Trophoblast cell (in vitro differentiated cells and primary cell): Measurements from ENCODE around the gene APBA2.

Source experiments
- DNase-seq, 2 donors: peaks; one replicate each; pipeline ENCODE4 v3.0.0-alpha.2; 2016
- H2AFZ ChIP-seq: 2 replicates; pipeline ENCODE4 v1.6.1; 2013; ENCODE audit warnings: low read length, moderate library complexity, mild to moderate bottlenecking; ENCODE audit not compliant: insufficient read depth, poor library complexity
- H2AK5ac ChIP-seq: 2 replicates; pipeline ENCODE4 v1.6.1; 2013; ENCODE audit warnings: mild to moderate bottlenecking, low read length
- H2BK120ac ChIP-seq: 2 replicates; pipeline ENCODE4 v1.6.1; 2013; ENCODE audit warnings: low read length, mild to moderate bottlenecking, moderate library complexity; ENCODE audit not compliant: insufficient read depth, poor library complexity
- H2BK12ac ChIP-seq: 2 replicates; pipeline ENCODE4 v1.6.1; 2013; ENCODE audit warnings: mild to moderate bottlenecking, low read length, moderate library complexity
- H2BK5ac ChIP-seq: 2 replicates; pipeline ENCODE4 v1.6.1; 2013; ENCODE audit warnings: low read length, low read depth, moderate library complexity, mild to moderate bottlenecking; ENCODE audit not compliant: poor library complexity
- H3K14ac ChIP-seq: 2 replicates; pipeline ENCODE4 v1.6.1; 2013; ENCODE audit warnings: mild to moderate bottlenecking, low read length
- H3K18ac ChIP-seq: 2 replicates; pipeline ENCODE4 v1.6.1; 2013; ENCODE audit warnings: mild to moderate bottlenecking, low read length
- H3K23ac ChIP-seq: 2 replicates; pipeline ENCODE4 v1.6.1; 2013; ENCODE audit warnings: low read length
- H3K27ac ChIP-seq: 2 replicates; pipeline ENCODE4 v1.5.1; 2013; ENCODE audit warnings: low read depth, mild to moderate bottlenecking, inconsistent platforms, low read length, moderate library complexity
- H3K27me3 ChIP-seq: 2 replicates; pipeline ENCODE4 v1.6.1; 2013; ENCODE audit warnings: inconsistent platforms, mild to moderate bottlenecking, low read length, moderate library complexity; ENCODE audit not compliant: insufficient read depth
- H3K36me3 ChIP-seq, 2 experiments: 1 replicate in 1 of 2; 2 replicates in 1 of 2; pipeline ENCODE4 v1.6.1; 2013; ENCODE audit warnings: low read length in 2 of 2, mild to moderate bottlenecking in 2 of 2, moderate library complexity in 1 of 2; ENCODE audit not compliant: insufficient read depth in 2 of 2, control insufficient read depth in 1 of 2
- H3K4ac ChIP-seq: 2 replicates; pipeline ENCODE4 v1.6.1; 2013; ENCODE audit warnings: low read depth, mild to moderate bottlenecking, low read length, moderate library complexity
- H3K4me1 ChIP-seq, 2 experiments: 1 replicate in 1 of 2; 2 replicates in 1 of 2; pipeline ENCODE4 v1.6.1; 2013; ENCODE audit warnings: low read length in 2 of 2, mild to moderate bottlenecking in 2 of 2, moderate library complexity in 1 of 2; ENCODE audit not compliant: insufficient read depth in 2 of 2, control insufficient read depth in 1 of 2
- H3K4me2 ChIP-seq: 2 replicates; pipeline ENCODE4 v1.6.1; 2013; ENCODE audit warnings: inconsistent platforms, mild to moderate bottlenecking, low read length, moderate library complexity
- H3K4me3 ChIP-seq: 2 replicates; pipeline ENCODE4 v1.5.1; 2013; ENCODE audit warnings: mild to moderate bottlenecking, low read depth, low read length, inconsistent platforms
- H3K79me1 ChIP-seq: one replicate; pipeline ENCODE4 v1.6.1; 2013; ENCODE audit warnings: low read length
- H3K79me2 ChIP-seq: 2 replicates; pipeline ENCODE4 v1.6.1; 2013; ENCODE audit warnings: low read length, mild to moderate bottlenecking; ENCODE audit not compliant: control insufficient read depth, insufficient read depth, poor library complexity
- H3K9ac ChIP-seq: 2 replicates; pipeline ENCODE4 v1.6.1; 2013; ENCODE audit warnings: mild to moderate bottlenecking, low read length
- H3K9me3 ChIP-seq: 2 replicates; pipeline ENCODE4 v1.6.1; 2013; ENCODE audit warnings: low read depth, mild to moderate bottlenecking, control low read depth, inconsistent platforms, low read length; ENCODE audit not compliant: insufficient read depth
- H4K12ac ChIP-seq: 2 replicates; pipeline ENCODE4 v1.6.1; 2013; ENCODE audit warnings: low read depth, mild to moderate bottlenecking, low read length, moderate library complexity
- H4K8ac ChIP-seq: 2 replicates; pipeline ENCODE4 v1.6.1; 2013; ENCODE audit warnings: low read depth, mild to moderate bottlenecking, low read length, moderate library complexity
- H4K91ac ChIP-seq: one replicate; pipeline ENCODE4 v1.6.1; 2013; ENCODE audit warnings: low read depth, mild to moderate bottlenecking, low read length, moderate library complexity
- WGBS: extraction: QIAGEN DNeasy Blood & Tissue Kit; methylation state at CpG from one replicate; pipeline ENCODE4 v1.1.7; 2013; ENCODE audit warnings: missing lambda C conversion rate; ENCODE audit not compliant: insufficient read length, insufficient coverage; ENCODE audit errors: extremely low coverage; 5-methylcytosine and 5-hydroxymethylcytosine counted together

APBA2 gene

GRCh38 chr15:29064290-29064689 lies 178.5 kb downstream of the APBA2 start:
- Histone ChIP-seq H3K4me1 (no peaks in the 10 kb centered on the region), H4K12ac (no peak overlapping the region), H3K36me3 (no peaks in the 10 kb centered on the region)

GRCh38 chr15:29064731-29065130 lies 179.0 kb downstream of the APBA2 start:
- no CpG with 5 or more reads among the region's 8 CpGs for WGBS
- Histone ChIP-seq H2BK12ac (no peak overlapping the region), H2AK5ac (no peak overlapping the region), H4K12ac (no peak overlapping the region), H3K27ac (no peak overlapping the region), H3K4me1 (no peaks in the 10 kb centered on the region), H3K9ac (no peak overlapping the region), H2AFZ (no peak overlapping the region), H4K8ac (no peak overlapping the region), H3K79me2 (no peaks in the 10 kb centered on the region), H3K36me3 (no peaks in the 10 kb centered on the region), H3K4me2 (no peak overlapping the region), H3K14ac (no peak overlapping the region), H2BK120ac (no peak overlapping the region), H3K18ac (no peak overlapping the region), H3K23ac (no peak overlapping the region), H2BK5ac (no peak overlapping the region), H3K4me3 (no peak overlapping the region), H3K27me3 (no peaks in the 10 kb centered on the region), H3K79me1 (no peaks in the 10 kb centered on the region), H3K4ac (no peak overlapping the region), H4K91ac (no peak overlapping the region), H3K9me3 (peaks cover 6% of the 10 kb centered on the region)
- no peak for DNase-seq

More at GRCh38 chr15:29064290-29064689, 178.5 kb downstream of the APBA2 start:
- WGBS: no CpG with 5 or more reads among the region's 8 CpGs
- no peak overlapping the region for H3K23ac ChIP-seq
- no peaks in the 10 kb centered on the region for H3K79me2 ChIP-seq
- no peak overlapping the region for H2AFZ ChIP-seq
- H4K91ac ChIP-seq: no peak overlapping the region
- no peak overlapping the region for H2BK12ac ChIP-seq
- H3K27me3 ChIP-seq: no peaks in the 10 kb centered on the region
- H3K4me3 ChIP-seq: no peak overlapping the region
- H4K8ac ChIP-seq: no peak overlapping the region
- no peak overlapping the region for H2BK5ac ChIP-seq
- H3K9me3 ChIP-seq: peaks cover 2% of the 10 kb centered on the region
- H2BK120ac ChIP-seq: no peak overlapping the region
- H3K27ac ChIP-seq: no peak overlapping the region
- H3K79me1 ChIP-seq: no peaks in the 10 kb centered on the region
- no peak overlapping the region for H3K14ac ChIP-seq
- H3K18ac ChIP-seq: no peak overlapping the region
- no peak overlapping the region for H3K4me2 ChIP-seq
- no peak for DNase-seq
- no peak overlapping the region for H3K9ac ChIP-seq
- H2AK5ac ChIP-seq: no peak overlapping the region
- H3K4ac ChIP-seq: no peak overlapping the region

GRCh38 chr15:29065571-29065970 lies 179.8 kb downstream of the APBA2 start:
- Histone ChIP-seq H2AK5ac (no peak overlapping the region), H3K9ac (no peak overlapping the region), H2AFZ (no peak overlapping the region), H3K4me2 (no peak overlapping the region), H3K36me3 (no peaks in the 10 kb centered on the region), H4K12ac (no peak overlapping the region), H2BK12ac (no peak overlapping the region), H3K4ac (no peak overlapping the region), H3K18ac (no peak overlapping the region), H2BK5ac (no peak overlapping the region), H3K14ac (no peak overlapping the region), H3K27ac (no peak overlapping the region), H2BK120ac (no peak overlapping the region), H3K4me3 (no peak overlapping the region), H3K79me1 (no peaks in the 10 kb centered on the region), H3K4me1 (no peaks in the 10 kb centered on the region), H3K23ac (no peak overlapping the region), H3K9me3 (peaks cover 7% of the 10 kb centered on the region), H4K91ac (no peak overlapping the region), H3K79me2 (no peaks in the 10 kb centered on the region), H4K8ac (no peak overlapping the region), H3K27me3 (no peaks in the 10 kb centered on the region)
- DNase-seq: no peak
- WGBS: no CpG with 5 or more reads among the region's 5 CpGs

GRCh38 chr15:29066310-29066709 lies 180.5 kb downstream of the APBA2 start:
- Histone ChIP-seq H3K4ac (no peak overlapping the region), H3K4me1 (no peaks in the 10 kb centered on the region), H3K9me3 (peaks cover 9% of the 10 kb centered on the region), H4K12ac (no peak overlapping the region), H3K36me3 (no peaks in the 10 kb centered on the region), H2BK120ac (no peak overlapping the region), H2BK5ac (no peak overlapping the region), H3K14ac (no peak overlapping the region), H3K27me3 (no peaks in the 10 kb centered on the region), H3K79me2 (no peaks in the 10 kb centered on the region), H3K18ac (no peak overlapping the region), H3K9ac (no peak overlapping the region), H2AFZ (no peak overlapping the region), H3K79me1 (no peaks in the 10 kb centered on the region), H3K4me3 (no peak overlapping the region), H3K23ac (no peak overlapping the region), H2BK12ac (no peak overlapping the region), H4K91ac (no peak overlapping the region), H3K4me2 (no peak overlapping the region), H2AK5ac (no peak overlapping the region), H4K8ac (no peak overlapping the region), H3K27ac (no peak overlapping the region)
- WGBS: no CpG with 5 or more reads among the region's 5 CpGs
- no peak for DNase-seq
